Measurements from ENCODE around the gene EGLN3.

- TF ChIP-seq TAF1 (conservative IDR thresholded peaks at IDR 0.05): no peak
- TF ChIP-seq CTCF (IDR thresholded peaks at IDR 0.05; ENCODE audit: low read depth, low read length, missing input control): no peak
- TF ChIP-seq RAD21 (IDR thresholded peaks at IDR 0.05): no peak
- no peak for TF ChIP-seq MAX (IDR thresholded peaks at IDR 0.05)
- TF ChIP-seq SP1 (IDR thresholded peaks at IDR 0.05): no peak
- TF ChIP-seq FOXA1 (IDR thresholded peaks at IDR 0.05): no peak
- no peak for TF ChIP-seq HNF4G (IDR thresholded peaks at IDR 0.05)
- no peak for TF ChIP-seq ATF3 (IDR thresholded peaks at IDR 0.05)
Measured at GRCh38 chr14:33949411-33949893, 1.4 kb downstream of the EGLN3 start.

All from liver (tissue), 3 donors.